Measurements from ENCODE around the gene ENC1. TPM values are rescaled to one million over a fixed set of nuclear protein-coding genes. Genes with fewer than 3 reads are reported as not detected.

Gene ENC1
- total RNA-seq, 4 donors from 2014 or later: 8.9 to 23.7 (median 13.1) TPM

GRCh38 chr5:74603376-74603775, 37.2 kb downstream of the ENC1 start:
- intact Hi-C loops (cut with DNase I): no loop called here

DNA sequence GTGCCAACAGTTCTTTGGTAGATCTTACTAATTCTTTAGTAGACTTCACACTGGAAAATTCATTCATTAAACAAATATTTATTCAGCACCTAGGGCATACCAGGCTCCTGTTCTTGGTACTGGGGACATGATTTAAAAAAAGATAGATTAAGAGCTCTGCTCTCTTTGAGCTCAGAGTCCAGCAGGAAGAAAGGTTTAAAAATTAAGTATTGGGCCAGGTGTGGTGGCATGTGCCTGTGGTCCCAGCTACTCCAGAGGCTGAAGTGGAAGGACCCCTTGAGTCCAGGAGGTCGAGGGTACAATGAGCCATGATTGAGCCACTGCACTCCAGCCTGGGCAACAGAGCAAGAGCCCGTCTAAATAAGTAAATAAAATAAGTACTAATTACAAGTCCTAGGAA, 41.4 kb downstream of the ENC1 start:
- Histone ChIP-seq H3K9me3 (no peaks in the 10 kb centered on the region), H3K36me3 (no peaks in the 10 kb centered on the region), H3K4me1 (peaks cover 0 to 6% (median 2%) of the 10 kb centered on the region in 4 donors), H3K4me3 (no peak overlapping the region), H3K27ac (replicated peaks in 1 of 4) (no peak overlapping the region), H3K27me3 (no peaks in the 10 kb centered on the region)
- WGBS: 90% methylated on average over 2 of the region's 2 CpGs
- DNase-seq (ENCODE audit: extremely low spot score): no peak
- intact Hi-C loops (cut with DNase I): no loop called here
- TF ChIP-seq POLR2A (IDR thresholded peaks at IDR 0.05; ENCODE audit: low read depth) (no peak), POLR2AphosphoS5 (IDR thresholded peaks at IDR 0.05) (no peak), EP300 (IDR thresholded peaks at IDR 0.05) (no peak)

More at GRCh38 chr5:74603376-74603775, 37.2 kb downstream of the ENC1 start:
- Histone ChIP-seq H3K27ac (replicated peaks in 1 of 4) (no peak overlapping the region), H3K36me3 (no peaks in the 10 kb centered on the region), H3K4me3 (no peak overlapping the region), H3K4me1 (no peaks in the 10 kb centered on the region), H3K9me3 (no peaks in the 10 kb centered on the region), H3K27me3 (no peaks in the 10 kb centered on the region)
- 87% methylated on average over 1 of the region's 1 CpG for WGBS
- DNase-seq (ENCODE audit: extremely low spot score): no peak
- TF ChIP-seq POLR2A (IDR thresholded peaks at IDR 0.05; ENCODE audit: low read depth): no peak
- TF ChIP-seq EP300 (IDR thresholded peaks at IDR 0.05): no peak
- TF ChIP-seq, protein P1, sequence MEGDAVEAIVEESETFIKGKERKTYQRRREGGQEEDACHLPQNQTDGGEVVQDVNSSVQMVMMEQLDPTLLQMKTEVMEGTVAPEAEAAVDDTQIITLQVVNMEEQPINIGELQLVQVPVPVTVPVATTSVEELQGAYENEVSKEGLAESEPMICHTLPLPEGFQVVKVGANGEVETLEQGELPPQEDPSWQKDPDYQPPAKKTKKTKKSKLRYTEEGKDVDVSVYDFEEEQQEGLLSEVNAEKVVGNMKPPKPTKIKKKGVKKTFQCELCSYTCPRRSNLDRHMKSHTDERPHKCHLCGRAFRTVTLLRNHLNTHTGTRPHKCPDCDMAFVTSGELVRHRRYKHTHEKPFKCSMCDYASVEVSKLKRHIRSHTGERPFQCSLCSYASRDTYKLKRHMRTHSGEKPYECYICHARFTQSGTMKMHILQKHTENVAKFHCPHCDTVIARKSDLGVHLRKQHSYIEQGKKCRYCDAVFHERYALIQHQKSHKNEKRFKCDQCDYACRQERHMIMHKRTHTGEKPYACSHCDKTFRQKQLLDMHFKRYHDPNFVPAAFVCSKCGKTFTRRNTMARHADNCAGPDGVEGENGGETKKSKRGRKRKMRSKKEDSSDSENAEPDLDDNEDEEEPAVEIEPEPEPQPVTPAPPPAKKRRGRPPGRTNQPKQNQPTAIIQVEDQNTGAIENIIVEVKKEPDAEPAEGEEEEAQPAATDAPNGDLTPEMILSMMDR (IDR thresholded peaks at IDR 0.05): no peak

DNA sequence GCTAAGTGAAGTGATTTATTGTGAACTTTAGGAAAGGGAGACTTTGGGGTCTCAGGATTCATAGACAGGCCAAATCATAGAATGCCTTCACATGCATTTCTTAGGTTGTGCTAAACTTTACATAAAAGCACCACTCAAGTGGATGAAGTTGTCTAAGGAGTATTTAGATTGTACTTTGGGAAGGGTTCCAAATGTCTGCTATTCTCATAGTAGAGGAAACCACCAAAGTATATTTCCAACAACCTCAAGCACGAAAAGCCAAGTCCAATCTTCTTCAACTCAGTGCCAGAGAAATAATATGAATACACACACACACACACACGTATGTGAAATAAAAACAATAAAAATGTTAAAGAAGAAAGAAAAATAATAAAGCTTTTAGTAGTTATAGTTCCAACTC, 41.8 kb downstream of the ENC1 start:
- Histone ChIP-seq H3K36me3 (no peaks in the 10 kb centered on the region), H3K27me3 (no peaks in the 10 kb centered on the region), H3K4me3 (no peak overlapping the region), H3K4me1 (peaks cover 0 to 6% (median 2%) of the 10 kb centered on the region in 4 donors), H3K27ac (replicated peaks in 1 of 4) (no peak overlapping the region), H3K9me3 (no peaks in the 10 kb centered on the region)
- intact Hi-C loops (cut with DNase I): no loop called here
- no peak for DNase-seq (ENCODE audit: extremely low spot score)
- TF ChIP-seq, protein P1 (IDR thresholded peaks at IDR 0.05): no peak
- TF ChIP-seq POLR2A (IDR thresholded peaks at IDR 0.05; ENCODE audit: low read depth) (no peak), EP300 (IDR thresholded peaks at IDR 0.05) (no peak), POLR2AphosphoS5 (IDR thresholded peaks at IDR 0.05) (no peak)
- 56% methylated on average over 2 of the region's 2 CpGs for WGBS

DNA sequence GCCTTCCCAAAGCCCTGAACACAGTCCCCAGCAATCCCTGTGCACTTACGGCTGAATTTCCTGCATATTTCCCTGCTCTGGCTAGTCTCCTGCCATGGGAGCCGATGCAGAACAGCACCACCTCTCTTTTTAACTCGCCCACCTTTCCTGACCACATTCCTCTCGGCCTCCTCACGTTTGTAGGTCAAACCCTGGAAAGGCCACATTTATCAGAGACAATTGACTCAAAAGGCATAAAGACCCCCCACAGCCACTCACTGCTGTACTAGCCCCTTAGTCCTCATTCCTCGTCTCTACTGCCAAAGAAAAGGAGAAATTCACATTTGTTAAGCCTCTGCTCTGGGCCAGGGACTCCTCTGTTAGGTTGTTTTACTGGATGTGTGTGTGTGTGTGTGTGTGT, 43.6 kb downstream of the ENC1 start:
- TF ChIP-seq, protein P1 (IDR thresholded peaks at IDR 0.05): no peak
- 89% methylated on average over 6 of the region's 6 CpGs for WGBS
- intact Hi-C loops (cut with DNase I): no loop called here

GRCh38 chr5:74595143-74595925, 45.2 kb downstream of the ENC1 start:
- WGBS: 79% methylated on average over 4 of the region's 4 CpGs
- Histone ChIP-seq H3K4me1 (peaks cover 0 to 6% (median 2%) of the 10 kb centered on the region in 4 donors), H3K27me3 (no peaks in the 10 kb centered on the region), H3K27ac (replicated peaks in 1 of 4) (no peak overlapping the region), H3K36me3 (no peaks in the 10 kb centered on the region), H3K9me3 (no peaks in the 10 kb centered on the region), H3K4me3 (no peak overlapping the region)
- intact Hi-C loops (cut with DNase I): no loop called here
- no peak for DNase-seq (ENCODE audit: extremely low spot score)
- TF ChIP-seq, protein P1 (IDR thresholded peaks at IDR 0.05): no peak
- TF ChIP-seq POLR2A (IDR thresholded peaks at IDR 0.05; ENCODE audit: low read depth) (no peak), EP300 (IDR thresholded peaks at IDR 0.05) (no peak), POLR2AphosphoS5 (IDR thresholded peaks at IDR 0.05) (no peak)

More for the DNA sequence above, 43.6 kb downstream of the ENC1 start:
- H3K36me3 ChIP-seq: no peaks in the 10 kb centered on the region
- no peaks in the 10 kb centered on the region for H3K27me3 ChIP-seq
- no peak overlapping the region for H3K4me3 ChIP-seq
- no peaks in the 10 kb centered on the region for H3K9me3 ChIP-seq
- DNase-seq (ENCODE audit: extremely low spot score): no peak
- peaks cover 0 to 6% (median 2%) of the 10 kb centered on the region in 4 donors for H3K4me1 ChIP-seq
- H3K27ac ChIP-seq (replicated peaks in 1 of 4): no peak overlapping the region
